Liver (tissue), 9 donors: ENCODE results near the gene PON2. TPM values are rescaled to one million over a fixed set of nuclear protein-coding genes. Genes with fewer than 3 reads are reported as not detected.

Experiments
- DNase-seq: peaks from one replicate; pipeline ENCODE4 v3.0.0-alpha.2; 2017; ENCODE audit warnings: low spot score
- H3K27ac ChIP-seq, 2 donors: one replicate each; pipeline ENCODE4 v1.7.0; 2013; ENCODE audit warnings: inconsistent platforms in 2 of 2, low read length in 2 of 2, control low read depth in 1 of 2, low read depth in 1 of 2, mild to moderate bottlenecking in 1 of 2
- H3K27me3 ChIP-seq, 4 donors: one replicate each; pipeline versions ENCODE4 v1.6.1 to v1.7.0; 2013; ENCODE audit warnings: low read length in 3 of 4, inconsistent platforms in 1 of 4, mild to moderate bottlenecking in 1 of 4, moderate library complexity in 1 of 4; ENCODE audit not compliant: control insufficient read depth in 4 of 4, insufficient read depth in 4 of 4
- H3K36me3 ChIP-seq, 4 donors: one replicate each; pipeline versions ENCODE4 v1.6.1 to v1.7.0; 2013; ENCODE audit warnings: low read length in 3 of 4, mild to moderate bottlenecking in 3 of 4, low read depth in 1 of 4, moderate library complexity in 1 of 4; ENCODE audit not compliant: control insufficient read depth in 4 of 4, insufficient read depth in 3 of 4
- H3K4me1 ChIP-seq, 4 donors: one replicate each; pipeline versions ENCODE4 v1.6.1 to v1.7.0; 2013; ENCODE audit warnings: low read length in 3 of 4, mild to moderate bottlenecking in 3 of 4, moderate library complexity in 1 of 4; ENCODE audit not compliant: control insufficient read depth in 4 of 4, insufficient read depth in 4 of 4
- H3K4me3 ChIP-seq, 3 donors: one replicate each; pipeline versions ENCODE4 v1.6.1 to v1.7.0; 2013; ENCODE audit warnings: low read length in 3 of 3, control low read depth in 1 of 3, low read depth in 1 of 3, mild to moderate bottlenecking in 1 of 3
- H3K9ac ChIP-seq, 2 donors: one replicate each; pipeline ENCODE4 v1.7.0; 2013; ENCODE audit warnings: low read length in 2 of 2, mild to moderate bottlenecking in 2 of 2, moderate library complexity in 2 of 2, control low read depth in 1 of 2, low read depth in 1 of 2
- H3K9me3 ChIP-seq, 4 donors: one replicate each; pipeline versions ENCODE4 v1.6.1 to v1.7.0; 2013; ENCODE audit warnings: low read length in 3 of 4; ENCODE audit not compliant: control insufficient read depth in 4 of 4
- ATF3 ChIP-seq: IDR thresholded peaks from 2 replicates; pipeline ENCODE4 v1.6.1; 2016; ENCODE audit warnings: antibody characterized with exemption
- CTCF ChIP-seq: fragments of 150-350 bp; IDR thresholded peaks from 2 replicates; pipeline ENCODE4 v1.5.1; 2017; ENCODE audit warnings: improper control_type of control experiment, low read depth, low read length; ENCODE audit not compliant: missing input control
- EGR1 ChIP-seq, 2 donors: IDR thresholded peaks; 2 replicates each; pipeline ENCODE4 v1.6.1; 2016 to 2018; ENCODE audit warnings: antibody characterized with exemption in 2 of 2, low read depth in 2 of 2
- FOXA1 ChIP-seq: IDR thresholded peaks from 2 replicates; pipeline ENCODE4 v1.6.1; 2016; ENCODE audit warnings: antibody characterized with exemption
- FOXA2 ChIP-seq: IDR thresholded peaks from 2 replicates; pipeline ENCODE4 v1.6.1; 2016; ENCODE audit warnings: antibody characterized with exemption
- GABPA ChIP-seq, 2 donors: IDR thresholded peaks in 1 of 2; conservative IDR thresholded peaks in 1 of 2; 2 replicates each; pipeline ENCODE4 v1.6.1; 2016; ENCODE audit warnings: antibody characterized with exemption in 2 of 2, mild to moderate bottlenecking in 1 of 2, moderate library complexity in 1 of 2
- HNF4A ChIP-seq, 2 donors: conservative IDR thresholded peaks; 2 replicates each; pipeline ENCODE4 v1.6.1; 2016; ENCODE audit warnings: antibody characterized with exemption in 2 of 2, mild to moderate bottlenecking in 2 of 2
- HNF4G ChIP-seq: IDR thresholded peaks from 2 replicates; pipeline ENCODE4 v1.6.1; 2016; ENCODE audit warnings: antibody characterized with exemption
- JUND ChIP-seq, 2 donors: IDR thresholded peaks; 2 replicates each; pipeline ENCODE4 v1.6.1; 2016; ENCODE audit warnings: antibody characterized with exemption in 2 of 2
- MAX ChIP-seq: IDR thresholded peaks from 2 replicates; pipeline ENCODE4 v1.6.1; 2016; ENCODE audit warnings: antibody characterized with exemption
- NR2F2 ChIP-seq: IDR thresholded peaks from 2 replicates; pipeline ENCODE4 v1.6.1; 2016; ENCODE audit warnings: antibody characterized with exemption
- RAD21 ChIP-seq, 2 donors: IDR thresholded peaks; 2 replicates each; pipeline ENCODE4 v1.6.1; 2016; ENCODE audit warnings: antibody characterized with exemption in 2 of 2, mild to moderate bottlenecking in 2 of 2
- REST ChIP-seq: IDR thresholded peaks from 2 replicates; pipeline ENCODE4 v1.6.1; 2016; ENCODE audit warnings: antibody characterized with exemption, mild to moderate bottlenecking
- RXRA ChIP-seq, 2 donors: IDR thresholded peaks; 2 replicates each; pipeline ENCODE4 v1.6.1; 2017 to 2018; ENCODE audit warnings: antibody characterized with exemption in 2 of 2, mild to moderate bottlenecking in 1 of 2
- SP1 ChIP-seq: IDR thresholded peaks from 2 replicates; pipeline ENCODE4 v1.6.1; 2018; ENCODE audit warnings: antibody characterized with exemption, mild to moderate bottlenecking
- TAF1 ChIP-seq: conservative IDR thresholded peaks from 2 replicates; pipeline ENCODE4 v1.6.1; 2016; ENCODE audit warnings: antibody characterized with exemption, mild to moderate bottlenecking
- YY1 ChIP-seq: IDR thresholded peaks from 2 replicates; pipeline ENCODE4 v1.6.1; 2016; ENCODE audit warnings: antibody characterized with exemption, mild to moderate bottlenecking
- ZBTB33 ChIP-seq: IDR thresholded peaks from 2 replicates; pipeline ENCODE4 v1.6.1; 2016; ENCODE audit warnings: antibody characterized with exemption
- WGBS: extraction: QIAGEN DNeasy Blood & Tissue Kit; methylation state at CpG from one replicate; pipeline ENCODE4 v1.1.7; 2013; 5-methylcytosine and 5-hydroxymethylcytosine counted together
- polyA plus RNA-seq, 2 donors: library from polyadenylated mRNA; stranded (reverse) in 1 of 2; unstranded in 1 of 2; fragments of 200-250 nt in 1 of 2; fragments of >200 nt in 1 of 2; fragmentation: Nextera tagmentation in 1 of 2; extraction: Ambion mirVana in 1 of 2; gene quantifications; one replicate each; pipeline versions ENCODE4 v1.2.1 to v1.2.3, GENCODE V29; 2013 to 2015
- total RNA-seq, 2 donors: library from RNA; depleted of rRNA; stranded (reverse); fragments of >200 nt; gene quantifications; one replicate each; pipeline ENCODE4 v1.2.3, GENCODE V29; 2014
- donor health status: healthy.
- donor health status: healthy.
- donor health status: healthy.
- donor health status: healthy.
- donor health status: healthy.

PON2 gene
- total and polyA plus RNA-seq, 4 donors, result 99.1 to 276 (median 169) TPM

GRCh38 chr7:95411036-95411435 lies 23.8 kb downstream of the PON2 start:
- no peak overlapping the region for H3K4me3 ChIP-seq
- no peak overlapping the region for H3K27ac ChIP-seq
- H3K4me1 ChIP-seq, result peaks cover 0 to 2% (median under 1%) of the 10 kb centered on the region in 4 donors
- H3K27me3 ChIP-seq, result no peaks in the 10 kb centered on the region
- WGBS, result 97% methylated on average over 3 of the region's 3 CpGs
- no peaks in the 10 kb centered on the region for H3K9me3 ChIP-seq
- H3K36me3 ChIP-seq, result peaks cover 4 to 36% (median 16%) of the 10 kb centered on the region in 4 donors
- H3K9ac ChIP-seq, result no peak overlapping the region
- no peak for DNase-seq
- TF ChIP-seq MAX (no peak), HNF4A (conservative IDR thresholded peaks at IDR 0.05) (no peak), GABPA (IDR thresholded peaks at IDR 0.05 in 1 of 2, conservative IDR thresholded peaks at IDR 0.05 in 1 of 2) (no peak), FOXA1 (no peak), YY1 (no peak), RAD21 (IDR thresholded peaks at IDR 0.05) (no peak), TAF1 (no peak), NR2F2 (no peak), HNF4G (no peak), RXRA (IDR thresholded peaks at IDR 0.05) (no peak)

GRCh38 chr7:95407751-95408150 lies 27.1 kb downstream of the PON2 start:
- H3K27ac ChIP-seq, result no peak overlapping the region
- no peak overlapping the region for H3K9ac ChIP-seq
- no peak overlapping the region for H3K4me3 ChIP-seq
- no peaks in the 10 kb centered on the region for H3K27me3 ChIP-seq
- 65% methylated on average over 2 of the region's 2 CpGs for WGBS
- peak in 1 of 2 donors; percentile 8 for TF ChIP-seq RAD21 (IDR thresholded peaks at IDR 0.05)
- TF ChIP-seq SP1, result no peak
- peaks cover 5 to 30% (median 15%) of the 10 kb centered on the region in 4 donors for H3K36me3 ChIP-seq
- DNase-seq, result no peak
- peaks cover 2 to 15% (median 4%) of the 10 kb centered on the region in 4 donors for H3K4me1 ChIP-seq
- no peaks in the 10 kb centered on the region for H3K9me3 ChIP-seq

GRCh38 chr7:95405800-95406199 lies 29.0 kb downstream of the PON2 start:
- Histone ChIP-seq H3K4me1 (peaks cover 2 to 15% (median 4%) of the 10 kb centered on the region in 4 donors), H3K4me3 (no peak overlapping the region), H3K9me3 (no peaks in the 10 kb centered on the region), H3K27ac (no peak overlapping the region), H3K9ac (no peak overlapping the region), H3K36me3 (peaks cover 3 to 15% (median 7%) of the 10 kb centered on the region in 4 donors), H3K27me3 (no peaks in the 10 kb centered on the region)
- TF ChIP-seq TAF1, result no peak
- no peak for TF ChIP-seq ATF3
- no peak for TF ChIP-seq HNF4G
- TF ChIP-seq REST, result no peak
- TF ChIP-seq FOXA2, result no peak
- TF ChIP-seq GABPA (IDR thresholded peaks at IDR 0.05 in 1 of 2, conservative IDR thresholded peaks at IDR 0.05 in 1 of 2), result no peak
- no peak for TF ChIP-seq MAX
- TF ChIP-seq RXRA (IDR thresholded peaks at IDR 0.05), result no peak
- no peak for TF ChIP-seq SP1
- no peak for TF ChIP-seq EGR1 (IDR thresholded peaks at IDR 0.05; ENCODE audit: low read depth in 2 of 2)
- no peak for TF ChIP-seq NR2F2
- no peak for TF ChIP-seq CTCF
- TF ChIP-seq RAD21 (IDR thresholded peaks at IDR 0.05), result no peak
- no peak for TF ChIP-seq HNF4A (conservative IDR thresholded peaks at IDR 0.05)
- no peak for TF ChIP-seq ZBTB33
- no peak for TF ChIP-seq JUND (IDR thresholded peaks at IDR 0.05)
- no peak for TF ChIP-seq YY1
- no peak for DNase-seq
- 94% methylated on average over 6 of the region's 6 CpGs for WGBS
